AG09309 (cell line): ENCODE results near the gene ZC3H12D.

Experiments
- DNase-seq: peaks from one replicate; pipeline ENCODE4 v3.0.0-alpha.2; 2010; ENCODE audit warnings: low read depth
- H3K4me3 ChIP-seq: 2 replicates; pipeline ENCODE4 v1.5.1; 2011; ENCODE audit warnings: mild to moderate bottlenecking, low read depth, low read length, moderate library complexity; ENCODE audit not compliant: control insufficient read depth
- CTCF ChIP-seq: IDR thresholded peaks from 2 replicates; pipeline ENCODE4 v1.5.1; 2011; ENCODE audit warnings: mild to moderate bottlenecking, low read depth, low read length, inconsistent platforms; ENCODE audit not compliant: insufficient read depth, control insufficient read depth; ENCODE audit errors: missing control alignments

ZC3H12D gene

DNA sequence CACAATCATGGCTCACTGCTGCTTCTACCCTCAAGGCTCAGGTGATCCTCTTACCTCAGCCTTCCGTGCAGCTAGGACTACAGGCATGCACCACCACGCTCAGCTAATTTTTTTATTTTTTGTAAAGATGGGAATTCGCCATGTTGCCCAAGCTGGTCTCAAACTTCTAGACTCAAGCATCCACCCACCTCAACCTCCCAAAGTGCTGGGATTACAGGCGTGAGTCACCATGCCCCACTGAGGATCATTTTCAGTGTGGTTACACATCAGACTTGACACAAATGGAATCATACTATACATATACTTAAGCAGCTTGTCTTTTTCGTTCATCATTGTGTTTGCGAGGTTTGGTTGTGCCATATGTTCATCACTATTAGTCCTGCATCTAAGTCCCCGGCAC is 26.6 kb downstream of the ZC3H12D start:
- no peak for DNase-seq
- TF ChIP-seq CTCF: no peak

GRCh38 chr6:149457316-149457884 is 27.4 kb downstream of the ZC3H12D start:
- no peak overlapping the region for H3K4me3 ChIP-seq
- no peak for TF ChIP-seq CTCF
- no peak for DNase-seq

More for the DNA sequence above, 26.6 kb downstream of the ZC3H12D start:
- H3K4me3 ChIP-seq: no peak overlapping the region

DNA sequence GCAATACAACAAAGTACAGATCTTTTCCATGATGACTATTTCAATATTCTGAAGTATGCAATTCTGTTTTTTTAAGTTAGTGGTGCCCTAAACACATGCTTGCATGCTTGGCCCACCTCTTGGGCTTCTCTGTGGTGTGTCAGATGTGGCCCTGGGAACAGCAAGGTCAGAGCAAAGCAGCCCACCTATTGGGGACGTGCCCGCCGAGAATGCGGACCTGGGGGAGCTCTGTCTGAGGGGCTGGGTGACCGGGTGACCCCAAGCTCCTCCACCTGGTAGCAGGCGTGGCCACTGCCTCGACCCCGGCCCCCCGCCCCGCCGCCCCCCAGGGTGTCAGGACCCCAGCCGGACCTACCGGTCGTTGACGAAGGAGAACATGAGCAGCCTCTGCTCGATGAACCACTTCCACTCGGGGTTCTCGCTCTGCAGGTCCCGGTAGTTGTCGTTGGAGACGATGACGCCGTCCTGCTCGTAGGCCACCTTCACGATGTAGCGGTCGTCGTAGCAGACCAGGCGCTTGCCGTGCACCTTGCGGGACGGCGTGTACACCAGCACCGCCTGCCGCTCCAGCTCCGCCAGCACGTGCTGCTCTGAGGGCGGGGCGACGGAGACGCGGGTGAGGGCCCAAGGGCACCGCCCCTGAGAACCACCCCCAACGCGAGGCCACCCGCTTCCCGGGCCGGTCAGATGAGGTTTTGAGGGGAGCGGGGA is 28.3 kb downstream of the ZC3H12D start:
- no peak for TF ChIP-seq CTCF
- H3K4me3 ChIP-seq: no peak overlapping the region
- no peak for DNase-seq

DNA sequence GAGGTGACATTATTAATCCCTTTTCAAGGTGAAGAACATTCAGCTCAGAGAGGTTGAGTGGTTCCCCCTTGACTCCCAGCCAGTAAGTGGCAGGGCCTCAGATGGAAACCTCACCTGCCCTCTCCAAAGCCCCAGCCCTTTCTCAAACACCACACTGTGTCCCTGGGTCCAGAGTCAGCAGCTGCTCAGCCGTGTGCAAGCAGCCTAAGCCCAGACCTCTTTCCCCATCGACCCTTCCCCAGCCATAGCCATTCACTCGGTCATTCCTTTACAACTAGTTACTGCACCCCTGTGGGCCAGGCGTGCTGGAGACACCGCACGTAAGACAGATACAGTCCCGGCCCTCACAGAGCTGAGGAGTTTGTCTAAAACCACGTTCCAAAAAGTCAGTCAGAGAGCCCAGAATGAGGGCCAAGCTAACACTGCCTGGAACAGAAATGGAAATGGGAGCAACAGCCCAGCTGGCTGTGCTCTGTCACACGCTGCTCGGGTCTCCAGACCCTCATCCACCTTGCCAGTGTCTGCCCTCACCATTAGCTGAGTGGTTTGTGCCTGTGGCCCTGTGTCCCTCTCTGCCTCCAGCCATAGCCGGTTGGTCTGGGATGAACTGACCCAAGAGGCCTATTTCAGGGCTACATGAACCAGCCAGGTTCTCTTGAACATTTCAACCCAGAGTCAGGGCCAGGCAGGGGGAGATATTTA is 29.6 kb downstream of the ZC3H12D start:
- TF ChIP-seq CTCF: no peak
- DNase-seq: no peak
- H3K4me3 ChIP-seq: no peak overlapping the region

GRCh38 chr6:149454346-149454848 is 30.4 kb downstream of the ZC3H12D start:
- TF ChIP-seq CTCF: no peak
- DNase-seq: peak; percentile 68
- no peak overlapping the region for H3K4me3 ChIP-seq

- H3K4me3 ChIP-seq: no peak overlapping the region
- no peak for TF ChIP-seq CTCF
- DNase-seq: no peak
Measured at GRCh38 chr6:149453597-149454345, 31.0 kb downstream of the ZC3H12D start.
